ENCODE results near the gene PRMT2.

DNA sequence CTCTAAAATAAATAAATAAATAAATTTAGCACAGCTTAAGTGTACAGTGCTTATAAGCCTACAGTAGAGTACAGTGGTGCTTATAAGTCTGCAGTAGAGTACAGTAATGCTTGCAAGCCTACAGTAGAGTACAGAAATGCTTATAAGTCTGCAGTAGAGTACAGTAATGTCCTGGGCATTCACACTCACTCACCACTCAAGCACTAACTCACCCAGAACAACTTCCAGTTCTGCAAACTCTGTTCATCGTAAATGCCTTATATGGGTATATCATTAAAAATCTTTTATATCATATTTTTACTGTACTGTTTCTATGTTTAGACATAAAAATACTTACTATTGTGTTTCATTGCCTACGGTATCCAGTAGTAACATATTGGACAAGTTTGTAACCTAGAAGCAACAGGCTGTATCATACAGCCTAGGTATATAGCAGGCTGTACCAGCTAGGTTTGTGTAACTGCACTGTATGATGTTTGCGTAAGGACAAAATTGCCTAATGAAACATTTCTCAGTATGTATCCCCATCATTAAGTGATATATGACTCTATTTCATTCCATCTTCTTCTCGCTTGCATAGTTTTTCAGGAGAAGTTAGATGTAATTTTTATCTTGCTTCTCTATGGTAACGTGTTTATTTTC is 16.6 kb upstream of the PRMT2 start:
- TF ChIP-seq CTCF (IDR thresholded peaks at IDR 0.05): no peak
- TF ChIP-seq POLR2AphosphoS5 (IDR thresholded peaks at IDR 0.05): no peak
